OCI-LY3 (cell line): ENCODE results near the gene ADGRG6.
A peak's percentile ranks its signal among the peaks of the same experiment; 100 is the strongest.

Experiments
- H2AFZ ChIP-seq: fragments of 200-600, 300-600 bp; shearing (Covaris generic); 2 replicates; pipeline ENCODE4 v1.6.0; 2014; ENCODE audit warnings: antibody characterized with exemption, low read depth, low read length
- H3K27ac ChIP-seq: fragments of 200-600, 300-600 bp; sonication (generic); 2 replicates; pipeline ENCODE4 v1.5.1; 2014; ENCODE audit warnings: mild to moderate bottlenecking, low read length, moderate library complexity, mixed read lengths
- H3K27me3 ChIP-seq: fragments of 200-600, 300-600 bp; sonication (generic); 2 replicates; pipeline ENCODE4 v1.6.1; 2014; ENCODE audit warnings: low read depth, low read length, mixed read lengths
- H3K36me3 ChIP-seq: fragments of 200-600, 300-600 bp; sonication (generic); replicated peaks from 2 replicates; pipeline ENCODE3; 2014; ENCODE audit warnings: low read depth, low read length, mixed read lengths
- H3K4me1 ChIP-seq: fragments of 300-600, 200-600 bp; sonication (generic); 2 replicates; pipeline ENCODE4 v1.6.1; 2014; ENCODE audit warnings: low read length, mixed read lengths
- H3K4me2 ChIP-seq: fragments of 200-600, 300-600 bp; sonication (generic); 2 replicates; pipeline ENCODE4 v1.6.1; 2014; ENCODE audit warnings: low read length, mixed read lengths
- H3K4me3 ChIP-seq: fragments of 300-600, 200-600 bp; sonication (generic); 2 replicates; pipeline ENCODE4 v1.5.1; 2014; ENCODE audit warnings: antibody characterized with exemption, mild to moderate bottlenecking, low read length, moderate library complexity
- H3K79me2 ChIP-seq: fragments of 300-600, 200-600 bp; shearing (Covaris generic); 2 replicates; pipeline ENCODE4 v1.6.1; 2014; ENCODE audit warnings: mild to moderate bottlenecking, low read length, mixed read lengths
- H3K9ac ChIP-seq: fragments of 300-600, 200-600 bp; shearing (Covaris generic); 2 replicates; pipeline ENCODE4 v1.6.0; 2014; ENCODE audit warnings: mild to moderate bottlenecking, low read length, moderate library complexity
- H3K9me3 ChIP-seq: fragments of 200-600, 300-600 bp; shearing (Covaris generic); 2 replicates; pipeline ENCODE4 v1.6.1; 2014; ENCODE audit warnings: low read length, mixed read lengths; ENCODE audit not compliant: insufficient read depth
- H4K20me1 ChIP-seq: fragments of 200-600, 300-600 bp; sonication (generic); 2 replicates; pipeline ENCODE4 v1.6.1; 2016; ENCODE audit warnings: low read length, mixed read lengths; ENCODE audit not compliant: insufficient read depth
- CTCF ChIP-seq: fragments of 200-600, 300-600 bp; sonication (generic); IDR thresholded peaks from 2 replicates; pipeline ENCODE4 v1.5.1; 2014; ENCODE audit warnings: antibody characterized with exemption, low read length, low read depth
- EZH2phosphoT487 ChIP-seq: fragments of 200-600 bp; shearing (Covaris generic); IDR thresholded peaks from 2 replicates; pipeline ENCODE4 v1.6.1; 2018; ENCODE audit warnings: antibody characterized with exemption, mixed run types, low read depth

The ADGRG6 gene

GRCh38 chr6:142294679-142295078 lies 7.1 kb upstream of the ADGRG6 start:
- Histone ChIP-seq H3K9me3 (no peaks in the 10 kb centered on the region), H3K36me3 (no peaks in the 10 kb centered on the region), H3K27ac (no peak overlapping the region), H3K27me3 (no peaks in the 10 kb centered on the region), H4K20me1 (no peaks in the 10 kb centered on the region), H3K79me2 (no peaks in the 10 kb centered on the region), H3K4me1 (peaks cover 15% of the 10 kb centered on the region), H3K9ac (no peak overlapping the region), H3K4me2 (no peak overlapping the region), H2AFZ (peak overlapping the region; percentile 65; the same call in 1 of the 2 replicates), H3K4me3 (no peak overlapping the region)
- no peak for TF ChIP-seq CTCF

DNA sequence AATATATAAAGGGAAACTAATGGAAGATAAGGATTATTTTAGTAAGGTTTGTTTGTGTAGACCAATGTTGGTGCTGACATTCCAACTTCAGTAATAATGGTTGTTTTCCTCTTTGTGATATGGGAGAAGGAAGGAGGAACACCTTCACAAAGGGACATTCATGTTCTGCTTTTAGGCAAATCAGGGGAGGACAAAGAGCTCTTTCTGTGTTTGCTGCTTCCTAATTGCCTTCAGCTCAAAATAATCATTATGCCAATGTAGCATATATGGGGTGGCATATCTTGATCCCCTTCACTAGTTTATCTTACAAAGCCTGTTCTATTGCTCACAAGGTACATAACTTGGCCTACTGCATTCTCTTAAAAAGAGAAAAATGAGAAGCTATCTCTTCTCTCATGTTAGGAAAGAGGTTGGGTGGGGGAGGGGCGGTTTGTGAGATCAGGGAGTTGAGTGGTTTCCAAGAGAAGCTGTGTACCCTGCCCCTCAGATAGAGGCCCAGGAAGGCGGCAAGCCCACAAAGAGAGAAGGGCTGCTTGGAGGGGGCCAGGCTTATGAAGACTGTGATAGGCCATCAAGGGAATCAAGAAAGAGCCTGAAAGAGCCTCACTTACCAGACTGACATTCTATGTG lies 4.7 kb upstream of the ADGRG6 start:
- Histone ChIP-seq H4K20me1 (no peaks in the 10 kb centered on the region), H3K79me2 (no peaks in the 10 kb centered on the region), H3K9me3 (no peaks in the 10 kb centered on the region), H3K4me3 (no peak overlapping the region), H3K36me3 (no peaks in the 10 kb centered on the region), H3K27ac (no peak overlapping the region), H3K9ac (no peak overlapping the region), H3K4me2 (no peak overlapping the region), H3K27me3 (no peaks in the 10 kb centered on the region), H3K4me1 (peaks cover 15% of the 10 kb centered on the region), H2AFZ (no peak overlapping the region)
- TF ChIP-seq CTCF = no peak
- no peak for TF ChIP-seq EZH2phosphoT487

DNA sequence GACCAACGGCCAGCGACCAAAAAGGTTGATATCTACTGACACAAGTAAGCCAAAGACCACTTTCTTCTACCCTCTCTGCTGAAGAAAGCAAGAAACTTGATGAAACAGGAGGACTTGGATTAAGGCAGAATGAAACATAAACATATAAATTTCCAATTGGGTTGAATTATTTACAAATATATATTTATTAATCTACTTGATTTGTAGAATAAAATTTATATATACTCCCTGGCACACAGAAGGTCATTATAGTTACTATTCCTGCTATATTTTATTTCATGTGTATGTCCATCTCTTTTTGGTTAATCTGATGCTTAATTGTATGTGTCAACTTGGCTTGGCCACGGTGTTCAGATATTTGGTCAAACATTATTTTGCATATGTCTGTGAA lies 4.2 kb upstream of the ADGRG6 start:
- no peaks in the 10 kb centered on the region for H3K79me2 ChIP-seq
- no peaks in the 10 kb centered on the region for H3K27me3 ChIP-seq
- H3K4me1 ChIP-seq = peaks cover 15% of the 10 kb centered on the region
- H3K36me3 ChIP-seq = no peaks in the 10 kb centered on the region
- no peak overlapping the region for H3K9ac ChIP-seq
- no peak overlapping the region for H3K4me3 ChIP-seq
- H4K20me1 ChIP-seq = no peaks in the 10 kb centered on the region
- no peak overlapping the region for H2AFZ ChIP-seq
- 0 out of 2 replicates have a peak overlapping the region, but pooled peaks have one; percentile 11 for H3K4me2 ChIP-seq
- no peak overlapping the region for H3K27ac ChIP-seq
- H3K9me3 ChIP-seq = no peaks in the 10 kb centered on the region
- TF ChIP-seq EZH2phosphoT487 = no peak
- TF ChIP-seq CTCF = no peak

GRCh38 chr6:142297996-142298753 lies 3.6 kb upstream of the ADGRG6 start:
- H3K27ac ChIP-seq = no peak overlapping the region
- 0 out of 2 replicates have a peak overlapping the region, but pooled peaks have one; percentile 11 for H3K4me2 ChIP-seq
- no peak overlapping the region for H3K4me3 ChIP-seq
- H3K27me3 ChIP-seq = no peaks in the 10 kb centered on the region
- H3K79me2 ChIP-seq = no peaks in the 10 kb centered on the region
- H3K4me1 ChIP-seq = peaks cover 15% of the 10 kb centered on the region
- no peaks in the 10 kb centered on the region for H3K36me3 ChIP-seq
- H3K9me3 ChIP-seq = no peaks in the 10 kb centered on the region
- TF ChIP-seq CTCF (no peak), EZH2phosphoT487 (no peak)
- H3K9ac ChIP-seq = no peak overlapping the region
- H4K20me1 ChIP-seq = no peaks in the 10 kb centered on the region
- H2AFZ ChIP-seq = no peak overlapping the region
